HG02981 (cell line): ENCODE measurements around the gene SIRT1.
"Not testable (repeated sequence)": the region's sequence is repeated elsewhere in the genome, so short reads cannot be mapped to it uniquely, and the experiment has no call there.

Experiments used
- ATAC-seq: cut with Tn5 transposase; IDR thresholded peaks from one replicate; pipeline ENCODE4 v1.9.1; 2021; ENCODE audit warnings: mild to moderate bottlenecking, moderate library complexity; ENCODE audit not compliant: unreplicated experiment

SIRT1 gene

DNA sequence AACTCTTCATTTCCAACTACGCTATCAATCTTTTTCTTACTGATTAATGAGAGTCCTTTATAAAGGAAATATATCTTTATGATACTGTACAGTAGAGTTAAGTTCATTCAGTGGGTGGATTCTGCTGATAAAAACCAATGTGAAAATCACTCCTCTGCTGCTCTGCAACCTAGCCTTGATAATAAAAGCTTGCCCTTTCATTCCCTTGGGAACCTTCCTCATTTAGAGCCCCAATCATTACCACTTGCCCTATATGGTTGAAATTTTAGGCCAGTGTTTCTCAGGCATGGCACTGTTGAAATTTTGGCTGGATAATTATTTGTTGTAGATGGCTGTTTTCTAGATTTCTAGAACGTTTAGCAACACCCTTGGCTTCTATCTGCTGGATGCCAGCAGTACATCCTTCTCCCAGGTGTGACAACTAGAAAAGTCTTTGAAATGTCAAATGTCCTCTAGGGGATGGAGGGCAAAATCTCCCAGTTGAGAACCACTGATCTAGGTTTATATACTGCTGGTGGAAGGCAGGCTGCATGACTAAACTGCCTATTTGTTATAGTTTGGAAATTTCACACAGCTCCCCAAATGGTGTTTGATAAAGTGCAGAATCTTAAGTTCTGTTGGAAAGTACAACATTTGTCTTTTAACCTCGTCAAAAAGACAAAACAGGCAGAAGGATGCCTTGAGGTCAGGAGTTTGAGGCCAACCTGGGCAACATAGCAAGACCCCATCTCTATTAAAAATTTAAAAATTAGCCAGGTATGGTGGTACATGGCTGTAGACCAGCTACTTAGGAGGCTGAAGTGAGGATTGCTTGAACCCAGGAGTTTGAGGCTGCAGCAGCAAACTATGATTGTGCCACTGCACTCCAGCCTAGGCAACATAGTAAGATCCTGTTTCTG lies 8.9 kb upstream of the SIRT1 start:
- ATAC-seq, result no peak

DNA sequence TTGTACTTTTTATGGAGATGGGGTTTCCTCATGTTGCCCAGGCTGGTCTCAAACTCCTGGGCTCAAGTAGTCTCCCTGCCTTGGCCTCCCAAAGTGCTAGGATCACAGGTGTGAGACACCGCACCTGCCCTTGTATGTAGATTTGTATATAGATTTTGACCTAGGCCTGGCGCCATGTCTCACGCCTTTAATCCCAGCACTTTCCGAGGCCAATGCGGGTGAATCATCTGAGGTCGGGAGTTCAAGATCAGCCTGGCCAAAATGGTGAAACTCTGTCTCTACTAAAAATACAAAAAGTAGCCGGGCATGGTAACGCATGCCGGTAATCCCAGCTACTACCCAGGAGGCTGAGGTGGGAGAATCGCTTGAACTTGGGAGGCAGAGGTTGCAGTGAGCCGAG lies 7.0 kb upstream of the SIRT1 start:
- ATAC-seq, result not testable (repeated sequence)

DNA sequence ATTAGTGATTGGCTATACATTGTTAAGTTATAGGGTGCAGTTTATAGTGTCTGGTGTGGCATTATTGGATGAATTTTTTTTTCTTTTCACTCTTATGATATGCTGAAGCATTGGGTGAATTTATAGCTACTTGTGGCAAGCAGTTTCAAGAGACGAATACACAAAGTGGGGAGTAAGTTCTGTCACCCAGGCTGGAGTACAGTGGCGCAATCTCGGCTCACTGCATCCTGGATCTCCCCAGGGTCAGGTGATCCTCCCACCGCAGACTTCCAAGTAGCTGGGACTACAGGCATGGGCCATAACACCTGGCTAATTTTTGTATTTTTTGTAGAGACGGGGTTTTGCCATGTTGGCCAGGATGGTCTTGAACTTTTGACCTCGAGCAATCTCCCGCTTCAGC lies 6.3 kb upstream of the SIRT1 start:
- ATAC-seq, result no peak

DNA sequence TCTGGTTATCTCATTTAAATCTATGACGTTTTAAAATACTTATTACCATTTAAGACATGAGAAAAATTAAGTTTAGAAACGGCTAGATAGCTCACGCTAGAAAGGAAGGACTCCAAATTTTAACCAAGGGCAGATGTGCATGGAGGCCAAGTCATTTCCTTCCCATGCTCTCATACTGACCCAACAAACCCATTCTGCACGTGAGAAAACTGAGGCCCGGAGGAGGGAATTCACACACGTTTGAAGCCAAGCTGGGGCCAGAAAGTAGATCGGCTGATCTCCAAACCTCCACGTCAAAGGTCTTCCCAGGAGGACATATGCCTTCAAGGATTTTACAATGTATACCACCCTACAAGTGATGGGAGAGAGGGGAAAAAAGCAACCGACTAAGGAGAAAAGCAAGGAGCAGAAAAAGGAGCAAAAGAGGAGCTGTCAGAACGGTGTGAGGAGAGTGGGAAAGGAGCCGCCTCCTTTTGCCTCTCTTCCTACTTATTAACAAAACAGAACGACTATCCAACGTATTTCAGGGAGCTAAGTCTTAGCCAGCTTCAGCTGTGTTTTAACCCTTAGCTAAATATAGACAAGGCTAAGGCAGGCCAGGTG lies 645 bp upstream of the SIRT1 start:
- ATAC-seq, result no peak

DNA sequence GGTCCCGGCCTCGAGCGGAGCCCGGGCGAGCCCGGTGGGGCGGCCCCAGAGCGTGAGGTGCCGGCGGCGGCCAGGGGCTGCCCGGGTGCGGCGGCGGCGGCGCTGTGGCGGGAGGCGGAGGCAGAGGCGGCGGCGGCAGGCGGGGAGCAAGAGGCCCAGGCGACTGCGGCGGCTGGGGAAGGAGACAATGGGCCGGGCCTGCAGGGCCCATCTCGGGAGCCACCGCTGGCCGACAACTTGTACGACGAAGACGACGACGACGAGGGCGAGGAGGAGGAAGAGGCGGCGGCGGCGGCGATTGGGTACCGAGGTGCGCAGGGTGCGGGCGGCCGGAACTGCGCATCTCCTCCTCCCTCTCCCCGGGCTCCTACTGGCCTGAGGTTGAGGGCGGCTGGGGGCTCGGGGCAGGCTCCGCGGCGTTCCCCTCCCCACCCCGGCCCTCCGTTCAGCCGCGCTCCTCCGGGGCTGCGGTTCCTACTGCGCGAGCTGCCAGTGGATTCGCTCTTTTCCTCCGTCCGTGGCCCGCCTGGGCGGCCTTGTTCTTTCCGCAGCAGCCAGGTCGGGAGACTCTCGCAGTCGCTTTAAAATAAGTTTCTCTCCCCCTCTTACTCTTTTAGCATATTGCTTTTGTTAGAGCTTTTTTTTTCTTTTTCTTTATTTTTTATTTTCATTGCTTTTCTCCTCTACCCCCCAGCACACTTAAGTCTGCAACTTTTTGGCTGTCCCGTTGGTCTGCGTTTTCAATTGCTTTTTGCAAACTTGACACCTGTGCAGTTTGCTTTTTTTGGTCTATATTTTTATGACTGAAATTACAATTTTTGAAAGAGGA lies 600 bp downstream of the SIRT1 start:
- peak; percentile 63 for ATAC-seq

DNA sequence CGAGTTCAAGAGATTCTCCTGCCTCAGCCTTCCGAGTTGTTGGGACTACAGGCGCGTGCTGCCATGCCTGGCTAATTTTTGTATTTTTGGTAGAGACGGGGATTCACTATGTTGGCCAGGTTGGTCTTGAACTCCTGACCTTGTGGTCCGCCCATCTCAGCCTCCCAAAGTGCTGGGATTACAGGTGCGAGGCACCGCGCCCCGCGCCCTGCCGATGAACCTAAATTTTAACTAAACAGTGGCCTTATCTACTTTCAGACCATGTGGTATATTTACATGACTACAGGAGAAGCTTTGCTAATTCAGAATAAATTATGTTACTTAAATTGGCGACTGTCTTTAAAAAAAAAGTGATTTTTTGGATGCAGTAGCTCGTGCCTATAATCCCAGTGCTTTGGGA lies 9.2 kb downstream of the SIRT1 start:
- no peak for ATAC-seq

DNA sequence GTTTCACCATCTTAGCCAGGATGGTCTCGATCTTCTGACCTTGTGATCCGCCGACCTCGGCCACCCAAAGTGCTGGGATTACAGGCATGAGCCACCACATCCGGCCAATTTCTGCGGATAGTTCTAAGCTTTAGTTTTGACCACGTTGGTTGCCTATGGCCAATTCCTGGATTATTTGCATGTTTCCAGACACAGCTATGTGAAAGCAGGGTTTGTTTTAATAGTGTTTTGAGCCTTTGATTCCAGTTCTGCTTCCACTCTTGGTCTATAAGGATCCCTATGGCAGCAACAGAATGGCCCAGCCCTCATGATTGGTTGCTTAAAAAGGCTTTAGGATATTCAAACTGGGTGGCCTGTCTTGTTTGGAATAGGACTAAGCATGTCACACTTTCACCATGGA lies 19.1 kb downstream of the SIRT1 start:
- ATAC-seq, result no peak

DNA sequence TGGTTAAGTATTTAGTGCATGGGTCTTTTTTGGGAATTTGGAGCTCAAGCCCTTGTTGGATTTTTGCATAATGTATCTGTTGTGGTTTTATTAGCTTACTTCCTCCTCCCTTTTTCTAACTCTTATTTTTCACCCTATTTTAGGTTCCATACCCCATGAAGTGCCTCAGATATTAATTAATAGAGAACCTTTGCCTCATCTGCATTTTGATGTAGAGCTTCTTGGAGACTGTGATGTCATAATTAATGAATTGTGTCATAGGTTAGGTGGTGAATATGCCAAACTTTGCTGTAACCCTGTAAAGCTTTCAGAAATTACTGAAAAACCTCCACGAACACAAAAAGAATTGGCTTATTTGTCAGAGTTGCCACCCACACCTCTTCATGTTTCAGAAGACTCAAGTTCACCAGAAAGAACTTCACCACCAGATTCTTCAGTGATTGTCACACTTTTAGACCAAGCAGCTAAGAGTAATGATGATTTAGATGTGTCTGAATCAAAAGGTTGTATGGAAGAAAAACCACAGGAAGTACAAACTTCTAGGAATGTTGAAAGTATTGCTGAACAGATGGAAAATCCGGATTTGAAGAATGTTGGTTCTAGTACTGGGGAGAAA lies 28.0 kb downstream of the SIRT1 start:
- ATAC-seq, result no peak

DNA sequence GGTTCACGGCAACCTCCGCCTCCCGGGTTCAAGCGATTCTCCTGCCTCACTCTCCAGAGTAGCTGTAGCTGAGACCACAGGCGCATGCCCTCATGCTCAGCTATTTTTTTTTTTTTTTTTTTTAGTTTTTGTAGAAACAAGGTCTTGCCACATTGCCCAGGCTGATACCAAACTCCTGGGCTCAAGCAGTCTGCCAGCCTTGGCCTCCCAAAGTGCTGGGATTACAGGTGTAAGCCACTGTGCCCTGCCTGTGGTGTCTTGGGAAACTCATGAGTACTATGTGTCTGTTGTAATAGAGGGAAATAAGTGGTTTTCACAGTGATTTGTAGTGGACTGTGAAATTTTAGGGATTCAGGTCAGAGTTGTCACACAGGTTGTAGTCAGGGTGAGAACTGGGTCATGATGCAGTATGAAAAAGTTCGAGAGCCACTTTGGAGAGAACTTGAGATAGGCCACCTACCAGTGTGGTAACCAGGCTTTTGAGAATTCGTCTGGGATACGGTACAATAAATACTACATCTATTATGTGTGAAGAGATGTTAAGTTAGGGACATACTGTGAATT lies 30.4 kb downstream of the SIRT1 start:
- no peak for ATAC-seq

DNA sequence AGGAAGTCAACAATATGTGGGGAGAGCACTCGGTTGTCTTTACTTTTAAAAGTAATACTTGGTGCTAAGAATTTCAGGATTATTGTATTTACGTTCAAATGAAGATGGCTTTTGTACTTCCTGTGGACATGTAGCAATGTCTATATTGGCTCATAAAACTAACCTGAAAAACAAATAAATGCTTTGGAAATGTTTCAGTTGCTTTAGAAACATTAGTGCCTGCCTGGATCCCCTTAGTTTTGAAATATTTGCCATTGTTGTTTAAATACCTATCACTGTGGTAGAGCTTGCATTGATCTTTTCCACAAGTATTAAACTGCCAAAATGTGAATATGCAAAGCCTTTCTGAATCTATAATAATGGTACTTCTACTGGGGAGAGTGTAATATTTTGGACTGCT lies 32.7 kb downstream of the SIRT1 start:
- ATAC-seq, result no peak

DNA sequence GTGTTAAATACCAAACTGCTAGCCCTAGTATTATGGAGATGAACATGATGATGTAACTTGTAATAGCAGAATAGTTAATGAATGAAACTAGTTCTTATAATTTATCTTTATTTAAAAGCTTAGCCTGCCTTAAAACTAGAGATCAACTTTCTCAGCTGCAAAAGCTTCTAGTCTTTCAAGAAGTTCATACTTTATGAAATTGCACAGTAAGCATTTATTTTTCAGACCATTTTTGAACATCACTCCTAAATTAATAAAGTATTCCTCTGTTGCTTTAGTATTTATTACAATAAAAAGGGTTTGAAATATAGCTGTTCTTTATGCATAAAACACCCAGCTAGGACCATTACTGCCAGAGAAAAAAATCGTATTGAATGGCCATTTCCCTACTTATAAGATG lies 33.2 kb downstream of the SIRT1 start:
- ATAC-seq, result no peak

DNA sequence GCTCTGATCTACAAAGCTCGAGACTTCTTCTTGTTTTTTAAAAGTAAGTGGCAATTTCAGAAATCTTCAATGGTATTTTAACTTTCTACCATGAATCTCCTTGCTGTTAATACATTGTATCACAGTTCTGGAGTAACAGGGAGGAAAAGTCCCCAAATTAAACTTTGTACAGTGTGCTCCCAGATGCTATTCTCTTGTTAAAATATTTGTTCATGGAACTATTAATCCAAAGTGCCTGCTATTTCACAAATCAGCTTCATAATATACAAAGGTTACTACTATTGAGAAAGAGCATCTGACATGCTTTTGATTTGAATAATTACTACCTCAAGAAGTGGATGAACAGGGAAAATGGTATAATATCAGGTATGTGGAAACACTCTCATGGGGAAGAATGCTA lies 36.6 kb downstream of the SIRT1 start:
- ATAC-seq, result no peak

DNA sequence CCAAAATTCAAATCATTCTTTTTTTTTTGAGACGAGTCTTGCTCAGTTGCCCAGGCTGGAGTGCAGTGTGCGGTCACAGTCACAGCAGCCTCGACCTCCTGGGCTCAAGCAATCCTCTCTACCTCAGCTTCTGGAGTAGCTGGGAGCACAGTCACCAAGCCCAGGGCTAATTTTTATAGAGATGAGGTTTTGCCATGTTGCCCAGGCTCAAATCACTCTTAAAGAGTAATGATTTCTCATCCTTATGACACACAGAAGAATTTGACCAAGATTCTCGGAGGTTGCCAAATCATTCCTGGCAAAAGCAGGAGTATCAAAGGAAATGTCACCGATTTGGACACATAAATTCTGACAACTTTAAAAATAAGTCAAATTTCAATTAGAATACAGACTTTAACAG lies 39.1 kb downstream of the SIRT1 start:
- no peak for ATAC-seq

DNA sequence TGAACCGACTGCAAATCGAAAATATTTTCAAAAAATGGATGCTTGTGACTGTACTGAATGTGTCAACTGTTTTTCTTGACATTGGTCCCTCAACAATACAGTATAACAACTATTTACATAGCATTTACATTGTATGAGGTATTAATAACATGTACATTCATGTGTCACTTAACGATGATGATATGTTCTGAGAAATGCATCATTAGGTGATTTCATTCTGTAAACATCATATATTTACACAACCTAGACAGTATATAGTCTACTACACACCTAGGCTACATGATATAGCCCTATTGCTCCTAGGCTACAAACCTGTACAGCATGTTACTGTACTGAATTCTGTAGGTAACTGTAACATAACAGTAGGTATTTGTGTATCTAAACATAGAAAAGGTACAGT lies 39.7 kb downstream of the SIRT1 start:
- ATAC-seq, result no peak

DNA sequence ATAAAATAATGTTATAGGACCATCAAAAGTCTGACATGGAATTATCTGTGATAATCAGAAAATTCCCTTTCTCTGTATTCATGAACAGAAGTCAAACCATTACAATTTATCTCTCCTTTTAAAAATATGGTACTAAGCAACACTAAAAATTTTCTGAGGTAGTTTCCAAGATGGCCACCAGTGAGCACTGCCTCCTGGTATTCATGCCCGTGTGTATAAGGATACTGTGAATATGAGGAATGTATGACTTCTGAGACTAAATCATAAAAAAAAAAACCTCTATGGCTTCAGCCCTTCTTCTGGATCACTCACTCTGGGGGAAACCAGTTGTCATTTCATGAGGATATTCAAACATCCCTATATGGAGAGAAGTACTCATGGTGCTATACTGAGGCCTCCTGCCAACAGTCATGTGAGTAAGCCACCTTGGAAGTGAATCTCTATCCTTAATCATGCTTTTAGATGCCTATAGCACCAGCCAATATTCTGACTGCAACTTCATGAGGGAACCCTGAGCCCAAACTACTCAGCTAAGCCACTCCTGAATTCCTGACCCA lies 41.1 kb downstream of the SIRT1 start:
- ATAC-seq, result no peak

DNA sequence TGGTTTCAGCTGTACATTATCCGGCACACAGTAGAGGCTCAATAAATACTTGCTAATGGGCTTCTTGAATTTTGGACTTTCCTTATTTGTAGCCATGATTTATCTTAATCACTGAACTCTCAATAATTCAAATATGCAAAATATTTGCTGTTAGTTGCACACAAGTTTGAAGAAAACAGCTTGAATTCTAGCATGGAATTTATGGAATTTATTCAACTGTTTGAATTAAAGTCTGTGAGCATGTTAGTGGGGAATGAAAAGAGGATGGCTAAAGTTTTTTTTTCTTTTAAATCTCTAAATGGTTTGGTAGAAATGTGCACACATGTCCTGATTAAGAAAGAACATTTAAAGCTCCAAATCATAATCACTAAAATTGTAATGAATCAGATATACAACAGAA lies 42.5 kb downstream of the SIRT1 start:
- no peak for ATAC-seq

DNA sequence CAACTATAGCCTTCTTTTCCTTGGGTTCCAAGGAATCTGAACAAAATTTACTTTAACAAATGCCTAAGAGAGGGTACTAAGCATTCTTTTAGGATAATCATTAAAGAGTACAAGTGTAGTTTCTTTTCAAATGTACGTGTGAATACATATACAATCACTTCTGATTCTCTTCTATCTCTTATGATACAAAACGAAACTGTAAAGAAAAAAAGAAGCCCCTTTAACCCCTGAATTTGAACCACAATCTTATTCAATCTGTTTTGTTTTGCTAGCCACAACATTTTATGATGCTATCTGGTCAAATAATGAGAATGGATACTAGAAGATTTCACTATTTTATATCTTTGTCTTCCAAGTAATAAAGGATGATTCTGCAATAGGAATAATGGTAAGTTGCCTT lies 48.7 kb downstream of the SIRT1 start:
- ATAC-seq, result no peak

DNA sequence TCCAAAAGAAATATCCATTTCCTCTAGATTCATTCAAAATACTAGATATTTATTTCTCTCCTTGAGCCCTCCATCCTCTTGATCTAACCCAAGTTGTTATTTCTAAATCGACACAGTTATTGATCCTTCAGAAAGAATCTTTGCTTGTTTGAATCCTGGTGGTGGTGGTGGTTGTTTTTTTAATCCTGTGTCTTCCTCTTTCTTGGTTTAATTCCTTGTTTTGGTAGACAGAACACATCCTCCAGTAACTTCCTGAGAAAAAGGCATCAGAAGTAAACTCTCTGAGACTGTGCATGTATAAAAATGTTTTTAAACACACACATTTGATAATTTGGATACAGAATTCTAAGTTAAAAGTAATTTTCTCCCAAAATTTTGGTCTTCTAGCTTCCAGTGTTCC lies 49.9 kb downstream of the SIRT1 start:
- no peak for ATAC-seq

DNA sequence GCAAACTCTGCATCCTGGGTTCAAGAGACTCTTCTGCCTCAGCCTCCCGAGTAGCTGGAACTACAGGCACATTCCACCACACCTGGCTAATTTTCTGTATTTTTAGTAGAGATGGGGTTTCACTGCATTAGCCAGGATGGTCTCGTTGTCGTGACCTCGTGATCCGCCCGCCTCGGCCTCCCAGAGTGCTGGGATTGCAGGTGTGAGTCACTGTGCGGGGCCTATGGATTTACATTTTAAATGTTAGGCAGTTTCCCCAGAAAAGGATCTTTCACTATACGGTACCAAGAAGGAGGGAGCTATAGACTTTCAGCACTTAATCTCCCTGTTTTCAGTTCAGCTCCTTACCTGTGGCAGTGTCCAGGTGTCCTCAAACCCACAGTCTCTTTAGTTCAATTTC lies 50.8 kb downstream of the SIRT1 start:
- no peak for ATAC-seq

DNA sequence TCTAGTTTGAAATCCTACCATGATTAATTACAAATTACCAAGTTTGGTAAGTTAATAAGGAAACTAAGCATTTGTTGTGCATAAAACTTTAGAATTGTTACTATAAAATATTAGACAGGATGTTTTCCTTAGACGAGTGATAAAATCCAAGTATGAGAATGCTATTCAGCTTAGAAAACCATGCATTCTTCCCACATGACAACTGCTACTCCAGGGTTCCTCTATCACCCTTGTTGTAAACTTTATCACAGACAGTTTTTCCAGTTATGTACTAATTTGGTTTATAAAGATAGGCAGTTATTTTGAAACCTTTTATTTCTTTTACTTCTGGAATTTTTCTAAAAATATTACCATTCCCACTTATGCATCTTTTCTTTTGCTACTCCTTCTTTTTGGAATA lies 52.0 kb downstream of the SIRT1 start:
- no peak for ATAC-seq

DNA sequence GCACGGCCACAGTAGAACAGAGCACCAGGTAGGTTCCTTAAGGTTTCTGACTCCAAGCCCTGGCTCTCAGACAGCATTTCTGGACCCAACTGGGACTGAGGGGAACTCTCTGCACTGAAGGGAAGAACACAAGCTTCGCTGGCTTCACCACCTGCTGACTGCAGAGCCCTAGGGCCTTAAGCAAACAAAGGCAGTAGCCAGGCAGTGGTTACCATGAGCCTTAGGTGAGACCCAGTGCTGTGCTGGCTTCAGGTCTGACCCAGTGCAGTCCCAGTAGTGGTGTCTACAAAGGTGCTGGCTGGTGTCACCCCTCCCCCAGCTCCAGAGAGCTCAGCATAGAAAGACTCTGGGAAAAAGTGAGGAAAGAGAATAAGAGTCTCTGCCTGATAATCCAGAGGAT lies 59.5 kb downstream of the SIRT1 start:
- no peak for ATAC-seq
